Panc1 (cell line): ENCODE results near the gene AK4.

ENCODE experiments used
- POLR2AphosphoS5 ChIP-seq: IDR thresholded peaks from 2 replicates; pipeline ENCODE4 v1.6.1; 2012; ENCODE audit warnings: mild to moderate bottlenecking, low read depth, low read length, moderate library complexity
- TCF7L2 ChIP-seq: IDR thresholded peaks from 2 replicates; pipeline ENCODE4 v1.6.1; 2011; ENCODE audit warnings: mild to moderate bottlenecking, low read depth, low read length, inconsistent platforms
- TF ChIP-seq, protein P1 (sequence below): fragments of 450-650 bp; IDR thresholded peaks from 2 replicates; pipeline ENCODE4 v1.5.1; 2017; ENCODE audit warnings: mild to moderate bottlenecking

DNA sequence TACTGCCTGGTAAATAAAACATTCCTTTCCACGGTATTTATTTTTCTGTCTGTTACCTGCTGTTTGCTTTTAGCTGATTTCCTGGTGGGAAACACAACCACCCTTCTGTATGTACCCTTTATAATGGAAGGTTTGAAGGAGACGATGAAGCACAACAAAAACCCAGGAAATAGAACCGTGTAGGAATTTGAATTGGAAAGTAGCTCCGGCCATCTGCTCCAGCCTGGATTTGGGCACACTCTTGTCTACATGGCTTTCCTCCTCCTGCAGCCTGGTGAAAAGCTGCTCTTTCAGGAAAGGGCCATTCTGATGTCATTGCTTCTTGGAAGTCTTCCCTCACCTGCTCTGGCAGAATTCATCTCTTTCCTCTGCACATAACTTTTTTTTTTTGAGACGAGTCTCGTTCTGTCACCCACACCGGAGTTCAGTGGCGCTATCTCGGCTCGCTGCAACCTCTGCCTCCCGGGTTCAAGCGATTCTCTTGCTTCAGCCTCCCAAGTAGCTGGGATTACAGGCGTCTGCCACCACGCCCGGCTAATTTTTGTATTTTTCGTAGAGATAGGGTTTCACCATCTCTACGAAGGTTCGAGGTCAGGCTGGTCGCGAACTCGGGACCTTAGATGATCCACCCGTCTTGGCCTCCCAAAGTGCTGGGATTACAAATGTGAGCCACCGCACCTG is 2.7 kb downstream of the AK4 start:
- no peak for TF ChIP-seq POLR2AphosphoS5
- TF ChIP-seq, protein P1, sequence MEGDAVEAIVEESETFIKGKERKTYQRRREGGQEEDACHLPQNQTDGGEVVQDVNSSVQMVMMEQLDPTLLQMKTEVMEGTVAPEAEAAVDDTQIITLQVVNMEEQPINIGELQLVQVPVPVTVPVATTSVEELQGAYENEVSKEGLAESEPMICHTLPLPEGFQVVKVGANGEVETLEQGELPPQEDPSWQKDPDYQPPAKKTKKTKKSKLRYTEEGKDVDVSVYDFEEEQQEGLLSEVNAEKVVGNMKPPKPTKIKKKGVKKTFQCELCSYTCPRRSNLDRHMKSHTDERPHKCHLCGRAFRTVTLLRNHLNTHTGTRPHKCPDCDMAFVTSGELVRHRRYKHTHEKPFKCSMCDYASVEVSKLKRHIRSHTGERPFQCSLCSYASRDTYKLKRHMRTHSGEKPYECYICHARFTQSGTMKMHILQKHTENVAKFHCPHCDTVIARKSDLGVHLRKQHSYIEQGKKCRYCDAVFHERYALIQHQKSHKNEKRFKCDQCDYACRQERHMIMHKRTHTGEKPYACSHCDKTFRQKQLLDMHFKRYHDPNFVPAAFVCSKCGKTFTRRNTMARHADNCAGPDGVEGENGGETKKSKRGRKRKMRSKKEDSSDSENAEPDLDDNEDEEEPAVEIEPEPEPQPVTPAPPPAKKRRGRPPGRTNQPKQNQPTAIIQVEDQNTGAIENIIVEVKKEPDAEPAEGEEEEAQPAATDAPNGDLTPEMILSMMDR: no peak
- TF ChIP-seq TCF7L2: no peak
